VCaP (cell line): ENCODE data around the gene IFNAR2.
"Not testable (repeated sequence)": the region's sequence is repeated elsewhere in the genome, so short reads cannot be mapped to it uniquely, and the experiment has no call there.

Source experiments
- H3K27ac ChIP-seq: fragments of 450-650 bp; 2 replicates; pipeline ENCODE4 v1.5.1; 2017
- TF ChIP-seq, protein P1 (sequence below): fragments of 450-650 bp; conservative IDR thresholded peaks from 2 replicates; pipeline ENCODE4 v1.5.1; 2017; ENCODE audit warnings: mild to moderate bottlenecking, moderate library complexity

IFNAR2 gene

GRCh38 chr21:33246506-33246905, 16.8 kb downstream of the IFNAR2 start:
- H3K27ac ChIP-seq: no peak overlapping the region
- TF ChIP-seq, protein P1, sequence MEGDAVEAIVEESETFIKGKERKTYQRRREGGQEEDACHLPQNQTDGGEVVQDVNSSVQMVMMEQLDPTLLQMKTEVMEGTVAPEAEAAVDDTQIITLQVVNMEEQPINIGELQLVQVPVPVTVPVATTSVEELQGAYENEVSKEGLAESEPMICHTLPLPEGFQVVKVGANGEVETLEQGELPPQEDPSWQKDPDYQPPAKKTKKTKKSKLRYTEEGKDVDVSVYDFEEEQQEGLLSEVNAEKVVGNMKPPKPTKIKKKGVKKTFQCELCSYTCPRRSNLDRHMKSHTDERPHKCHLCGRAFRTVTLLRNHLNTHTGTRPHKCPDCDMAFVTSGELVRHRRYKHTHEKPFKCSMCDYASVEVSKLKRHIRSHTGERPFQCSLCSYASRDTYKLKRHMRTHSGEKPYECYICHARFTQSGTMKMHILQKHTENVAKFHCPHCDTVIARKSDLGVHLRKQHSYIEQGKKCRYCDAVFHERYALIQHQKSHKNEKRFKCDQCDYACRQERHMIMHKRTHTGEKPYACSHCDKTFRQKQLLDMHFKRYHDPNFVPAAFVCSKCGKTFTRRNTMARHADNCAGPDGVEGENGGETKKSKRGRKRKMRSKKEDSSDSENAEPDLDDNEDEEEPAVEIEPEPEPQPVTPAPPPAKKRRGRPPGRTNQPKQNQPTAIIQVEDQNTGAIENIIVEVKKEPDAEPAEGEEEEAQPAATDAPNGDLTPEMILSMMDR: no peak

DNA sequence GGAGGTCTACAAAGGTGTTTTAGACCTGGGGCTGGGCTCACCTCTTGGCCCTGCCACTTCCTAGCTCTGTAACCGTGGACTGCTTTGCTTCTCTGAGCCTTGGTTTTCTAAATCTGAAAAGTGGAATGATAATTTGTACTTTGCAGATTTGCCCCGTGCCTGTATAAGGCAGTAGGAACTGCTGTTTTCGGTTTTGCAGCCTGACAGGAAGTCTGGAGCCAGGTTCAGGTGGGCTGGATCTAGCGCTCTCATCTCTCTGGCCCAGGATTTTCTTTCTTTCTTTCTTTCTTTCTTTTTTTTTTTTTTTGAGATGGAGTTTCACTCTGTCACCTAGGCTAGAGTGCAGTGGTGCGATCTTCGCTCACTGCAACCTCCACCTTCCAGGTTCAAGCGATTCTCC, 17.2 kb downstream of the IFNAR2 start:
- TF ChIP-seq, protein P1: no peak
- H3K27ac ChIP-seq: no peak overlapping the region

- TF ChIP-seq, protein P1: no peak
- H3K27ac ChIP-seq: no peak overlapping the region
These were observed 17.9 kb downstream of the IFNAR2 start for GRCh38 chr21:33247599-33247998.

GRCh38 chr21:33249331-33250002, 19.7 kb downstream of the IFNAR2 start:
- no peak overlapping the region for H3K27ac ChIP-seq
- TF ChIP-seq, protein P1: no peak

DNA sequence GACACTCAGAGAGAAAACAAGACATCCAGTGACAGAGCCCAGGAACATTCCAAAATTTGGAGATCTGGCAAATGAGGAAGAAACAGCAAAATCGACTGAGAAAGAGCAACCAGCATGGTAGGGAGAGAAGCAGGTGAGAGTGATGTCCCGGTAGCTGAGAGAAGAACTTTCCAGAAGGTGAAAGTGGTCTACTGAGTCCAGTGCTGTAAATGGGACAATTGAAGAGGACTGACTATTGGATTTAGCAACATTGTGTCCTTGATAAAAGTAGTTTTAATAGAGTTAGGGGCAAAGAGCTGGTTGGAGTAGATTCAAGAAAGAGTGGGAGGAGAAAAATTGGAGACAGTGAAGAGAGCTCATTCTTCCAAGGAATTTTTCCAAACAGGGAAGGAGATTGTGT, 21.4 kb downstream of the IFNAR2 start:
- TF ChIP-seq, protein P1: no peak

DNA sequence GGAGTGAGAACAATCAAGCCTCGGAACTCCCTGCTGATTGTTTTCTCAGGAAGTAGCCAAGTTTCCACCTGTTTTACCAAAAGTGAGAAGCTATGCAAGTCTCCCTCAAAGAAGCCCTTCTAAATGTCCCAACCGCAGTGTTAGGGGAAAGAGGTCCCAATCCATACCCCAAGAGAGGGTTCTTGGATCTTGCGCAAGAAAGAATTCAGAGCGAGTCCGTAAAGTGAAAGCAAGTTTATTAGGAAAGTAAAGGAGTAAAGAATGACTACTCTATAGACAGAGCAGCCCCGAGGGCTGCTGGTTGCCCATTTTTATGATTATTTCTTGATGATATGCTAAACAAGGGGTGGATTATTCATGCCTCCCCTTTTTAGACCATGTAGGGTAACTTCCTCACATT, 23.6 kb downstream of the IFNAR2 start:
- not testable (repeated sequence) for H3K27ac ChIP-seq

More for the DNA sequence above, 21.4 kb downstream of the IFNAR2 start:
- H3K27ac ChIP-seq: no peak overlapping the region

DNA sequence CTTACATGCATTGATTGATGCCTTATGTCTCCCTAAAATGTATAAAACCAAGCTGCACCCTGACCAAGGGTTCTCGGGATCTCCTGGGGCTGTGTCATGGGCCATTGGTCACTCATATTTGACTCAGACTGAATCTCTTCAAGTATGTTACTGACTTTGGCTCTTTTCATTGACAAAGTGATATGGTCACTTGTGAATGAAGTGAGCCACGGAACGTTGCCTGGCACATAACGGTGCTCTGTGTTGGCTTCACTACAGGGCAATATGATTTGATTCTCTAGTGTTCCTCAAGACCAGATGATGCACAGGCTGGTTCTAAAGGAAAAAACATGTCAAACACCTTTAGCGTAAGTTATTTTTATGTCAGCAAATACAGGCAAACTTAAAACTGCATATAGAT, 25.0 kb downstream of the IFNAR2 start:
- TF ChIP-seq, protein P1: no peak
- no peak overlapping the region for H3K27ac ChIP-seq

GRCh38 chr21:33255404-33255803, 25.7 kb downstream of the IFNAR2 start:
- TF ChIP-seq, protein P1: no peak
- H3K27ac ChIP-seq: no peak overlapping the region
